Right kidney (tissue), 1 donor: ENCODE data around the gene ARNT2.
"Not testable (repeated sequence)": the region's sequence is repeated elsewhere in the genome, so short reads cannot be mapped to it uniquely, and the experiment has no call there.

ENCODE experiments used
- DNase-seq: peaks from one replicate; pipeline ENCODE4 v3.0.0-alpha.2; 2016

The ARNT2 gene

GRCh38 chr15:80626643-80627120 lies 222.5 kb downstream of the ARNT2 start:
- DNase-seq: no peak

GRCh38 chr15:80629355-80629754 lies 225.2 kb downstream of the ARNT2 start:
- no peak for DNase-seq

- DNase-seq: no peak
These were observed 226.8 kb downstream of the ARNT2 start for GRCh38 chr15:80630981-80631380.

GRCh38 chr15:80633221-80633620 lies 229.0 kb downstream of the ARNT2 start:
- DNase-seq: no peak

- no peak for DNase-seq
These were observed 231.8 kb downstream of the ARNT2 start for GRCh38 chr15:80635953-80636352.

GRCh38 chr15:80636675-80637074 lies 232.5 kb downstream of the ARNT2 start:
- DNase-seq: no peak

GRCh38 chr15:80637747-80638146 lies 233.6 kb downstream of the ARNT2 start:
- no peak for DNase-seq

- no peak for DNase-seq
These were observed 234.5 kb downstream of the ARNT2 start for GRCh38 chr15:80638553-80639167.

GRCh38 chr15:80639168-80639555 lies 235.0 kb downstream of the ARNT2 start:
- no peak for DNase-seq

- no peak for DNase-seq
These were observed 236.4 kb downstream of the ARNT2 start for GRCh38 chr15:80640531-80641121.

GRCh38 chr15:80641384-80641783 lies 237.2 kb downstream of the ARNT2 start:
- DNase-seq: no peak

- no peak for DNase-seq
These were observed 239.3 kb downstream of the ARNT2 start for GRCh38 chr15:80643431-80643951.

- DNase-seq: no peak
These were observed 241.4 kb downstream of the ARNT2 start for GRCh38 chr15:80645494-80646065.

- DNase-seq: not testable (repeated sequence)
These were observed 243.2 kb downstream of the ARNT2 start for GRCh38 chr15:80647424-80647823.
